HG02973 (cell line): ENCODE measurements around the gene ADM2.
"Not testable (repeated sequence)": the region's sequence is repeated elsewhere in the genome, so short reads cannot be mapped to it uniquely, and the experiment has no call there.

Source experiments
- ATAC-seq: cut with Tn5 transposase; IDR thresholded peaks from one replicate; pipeline ENCODE4 v1.9.1; 2021; ENCODE audit warnings: moderate library complexity; ENCODE audit not compliant: unreplicated experiment

The ADM2 gene, protein sequence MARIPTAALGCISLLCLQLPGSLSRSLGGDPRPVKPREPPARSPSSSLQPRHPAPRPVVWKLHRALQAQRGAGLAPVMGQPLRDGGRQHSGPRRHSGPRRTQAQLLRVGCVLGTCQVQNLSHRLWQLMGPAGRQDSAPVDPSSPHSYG

GRCh38 chr22:50481440-50482106 is at the start of gene ADM2:
Gene ADM2, plus strand, starts transcription at chr22:50481543. Its CDS starts 305 bp downstream, at chr22:50481848.
- no peak for ATAC-seq

- ATAC-seq: no peak
Measured at GRCh38 chr22:50432131-50432876, 49.0 kb upstream of the ADM2 start.

DNA sequence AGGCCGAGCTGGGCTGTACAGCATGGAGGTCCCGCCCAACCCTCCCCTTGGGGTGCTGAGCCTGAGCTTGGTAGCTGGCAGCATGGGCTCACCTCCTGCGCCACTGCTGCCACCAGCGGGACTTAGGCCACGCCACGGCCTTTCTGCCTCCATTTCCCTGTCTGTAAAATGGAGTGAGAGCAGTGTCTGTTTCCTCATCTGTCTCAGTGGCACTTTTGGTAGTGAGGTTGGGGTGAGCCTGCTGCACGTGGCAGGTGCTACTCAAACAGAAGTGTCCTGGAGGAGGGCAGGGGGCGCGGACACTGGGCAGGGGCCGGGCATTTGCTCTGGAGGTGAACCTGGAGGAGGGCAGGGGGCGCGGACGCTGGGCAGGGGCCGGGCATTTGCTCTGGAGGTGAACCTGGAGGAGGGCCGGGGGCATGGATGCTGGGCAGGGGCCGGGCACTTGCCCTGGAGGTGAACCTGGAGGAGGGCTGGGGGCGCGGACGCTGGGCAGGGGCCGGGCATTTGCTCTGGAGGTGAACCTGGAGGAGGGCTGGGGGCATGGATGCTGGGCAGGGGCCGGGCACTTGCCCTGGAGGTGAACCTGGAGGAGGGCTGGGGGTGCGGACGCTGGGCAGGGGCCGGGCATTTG is 48.3 kb upstream of the ADM2 start:
- not testable (repeated sequence) for ATAC-seq

DNA sequence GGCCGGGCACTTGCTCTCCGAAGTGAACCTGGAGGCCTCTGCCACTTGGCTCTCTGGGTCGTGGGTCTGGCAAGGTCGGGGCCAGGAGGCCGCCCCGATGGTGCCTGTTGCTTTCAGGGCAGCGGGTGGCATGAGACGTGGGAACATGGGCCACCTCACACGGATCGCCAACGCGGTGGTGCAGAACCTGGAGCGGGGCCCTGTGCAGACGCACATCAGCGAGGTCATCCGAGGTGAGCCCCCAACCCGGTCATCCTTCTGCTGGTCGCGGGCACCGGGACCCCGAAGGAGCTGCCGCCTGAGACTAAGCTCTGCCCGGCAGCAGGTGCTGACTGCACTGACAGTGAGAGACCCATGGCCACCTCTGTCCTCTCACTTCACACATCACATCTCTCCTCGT is 46.5 kb upstream of the ADM2 start:
- ATAC-seq: no peak

- ATAC-seq: no peak
Measured at GRCh38 chr22:50435291-50436014, 45.9 kb upstream of the ADM2 start.

DNA sequence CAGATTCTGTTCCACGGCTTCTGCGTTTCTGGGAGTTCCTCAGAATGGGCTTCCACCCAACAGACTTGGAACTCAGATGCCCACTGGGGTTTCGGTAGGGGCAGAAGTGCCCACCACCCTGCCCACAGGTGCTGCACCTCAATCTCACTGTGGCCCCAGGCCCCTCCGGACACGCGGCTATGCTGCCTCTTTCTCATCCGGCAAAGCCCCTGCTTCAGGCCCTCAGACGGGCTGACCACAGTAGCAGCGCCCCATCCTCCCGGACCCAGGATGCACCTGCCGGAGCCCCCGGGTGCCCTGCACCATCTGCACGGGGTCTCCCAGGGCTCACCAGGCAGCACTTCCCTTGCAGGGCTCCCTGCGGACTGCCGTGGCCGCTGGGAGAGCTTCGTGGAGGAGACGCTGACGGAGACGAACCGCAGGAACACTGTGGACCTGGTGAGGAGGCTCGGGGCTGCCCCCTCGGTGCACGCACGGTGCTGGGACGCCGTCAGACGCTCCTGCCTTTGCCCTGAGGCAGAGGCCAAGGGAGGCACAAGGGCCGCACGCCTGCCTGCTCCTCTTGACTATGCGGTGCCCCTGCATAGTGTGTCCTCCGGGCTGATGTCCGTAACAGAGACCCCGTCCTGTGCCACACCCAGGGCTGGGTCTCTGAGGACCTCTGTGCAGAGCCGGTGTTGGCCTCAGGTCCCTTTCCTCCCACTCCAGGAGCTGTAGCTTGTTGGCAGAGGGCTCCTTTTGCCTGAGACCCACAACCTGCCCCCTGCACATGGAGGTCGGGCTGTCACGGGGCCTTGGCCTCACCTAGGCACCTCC is 45.1 kb upstream of the ADM2 start:
- no peak for ATAC-seq

DNA sequence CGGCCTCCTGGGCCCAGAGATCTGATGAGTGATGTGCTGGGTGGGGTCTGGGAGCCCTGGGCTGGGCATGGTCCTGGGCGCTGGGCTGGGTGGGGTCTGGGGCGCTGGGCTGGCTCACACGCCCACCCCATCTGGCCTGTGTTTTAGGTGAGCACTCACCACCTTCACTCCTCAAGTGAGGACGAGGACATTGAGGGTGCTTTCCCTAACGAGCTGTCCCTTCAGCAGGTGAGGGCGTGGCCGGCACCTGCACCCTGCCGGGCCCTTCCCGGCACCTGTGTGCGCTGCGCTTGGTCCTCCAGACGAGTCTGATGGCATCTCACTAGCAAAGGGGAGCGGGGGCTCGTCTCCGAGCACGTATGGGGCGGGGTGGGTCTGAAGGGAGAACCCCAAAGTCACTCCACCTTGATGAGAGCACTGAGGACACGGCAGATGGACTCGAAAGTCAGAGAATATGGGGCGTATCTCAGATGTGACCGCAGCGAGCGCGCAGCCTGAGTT is 44.5 kb upstream of the ADM2 start:
- ATAC-seq: no peak

DNA sequence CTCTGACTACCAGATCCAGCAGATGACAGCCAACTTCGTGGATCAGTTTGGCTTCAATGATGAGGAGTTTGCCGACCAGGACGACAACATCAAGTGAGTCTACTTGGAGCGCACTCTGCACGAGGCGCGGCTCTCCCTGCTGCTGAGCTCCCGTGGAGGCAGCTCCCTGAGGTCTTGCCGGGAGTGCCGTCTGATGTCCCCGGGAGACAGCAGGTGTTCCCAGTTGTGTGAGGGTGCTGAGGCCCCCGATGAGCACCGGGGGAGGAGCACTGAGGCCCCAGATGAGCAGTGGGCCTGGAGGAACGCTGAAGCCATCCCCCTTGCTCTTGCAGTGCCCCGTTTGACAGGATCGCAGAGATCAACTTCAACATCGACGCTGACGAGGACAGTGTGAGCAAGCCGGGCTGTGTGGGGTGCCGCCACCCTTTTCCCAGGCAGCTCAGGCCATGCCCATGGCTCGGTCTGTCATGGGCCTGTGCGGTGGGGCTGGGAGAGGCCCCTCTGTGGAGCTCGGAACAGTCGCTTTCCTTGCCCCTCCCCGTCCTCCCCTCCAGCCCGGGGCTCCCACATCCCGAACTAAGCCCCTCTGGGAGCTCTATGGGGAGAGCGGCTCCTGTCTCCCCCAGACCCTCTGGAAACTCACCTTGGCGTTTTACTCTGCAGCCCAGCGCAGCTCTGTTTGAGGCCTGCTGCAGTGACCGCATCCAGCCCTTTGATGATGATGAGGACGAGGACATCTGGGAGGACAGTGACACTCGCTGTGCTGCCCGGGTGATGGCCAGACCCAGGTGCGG is 43.6 kb upstream of the ADM2 start:
- ATAC-seq: no peak

DNA sequence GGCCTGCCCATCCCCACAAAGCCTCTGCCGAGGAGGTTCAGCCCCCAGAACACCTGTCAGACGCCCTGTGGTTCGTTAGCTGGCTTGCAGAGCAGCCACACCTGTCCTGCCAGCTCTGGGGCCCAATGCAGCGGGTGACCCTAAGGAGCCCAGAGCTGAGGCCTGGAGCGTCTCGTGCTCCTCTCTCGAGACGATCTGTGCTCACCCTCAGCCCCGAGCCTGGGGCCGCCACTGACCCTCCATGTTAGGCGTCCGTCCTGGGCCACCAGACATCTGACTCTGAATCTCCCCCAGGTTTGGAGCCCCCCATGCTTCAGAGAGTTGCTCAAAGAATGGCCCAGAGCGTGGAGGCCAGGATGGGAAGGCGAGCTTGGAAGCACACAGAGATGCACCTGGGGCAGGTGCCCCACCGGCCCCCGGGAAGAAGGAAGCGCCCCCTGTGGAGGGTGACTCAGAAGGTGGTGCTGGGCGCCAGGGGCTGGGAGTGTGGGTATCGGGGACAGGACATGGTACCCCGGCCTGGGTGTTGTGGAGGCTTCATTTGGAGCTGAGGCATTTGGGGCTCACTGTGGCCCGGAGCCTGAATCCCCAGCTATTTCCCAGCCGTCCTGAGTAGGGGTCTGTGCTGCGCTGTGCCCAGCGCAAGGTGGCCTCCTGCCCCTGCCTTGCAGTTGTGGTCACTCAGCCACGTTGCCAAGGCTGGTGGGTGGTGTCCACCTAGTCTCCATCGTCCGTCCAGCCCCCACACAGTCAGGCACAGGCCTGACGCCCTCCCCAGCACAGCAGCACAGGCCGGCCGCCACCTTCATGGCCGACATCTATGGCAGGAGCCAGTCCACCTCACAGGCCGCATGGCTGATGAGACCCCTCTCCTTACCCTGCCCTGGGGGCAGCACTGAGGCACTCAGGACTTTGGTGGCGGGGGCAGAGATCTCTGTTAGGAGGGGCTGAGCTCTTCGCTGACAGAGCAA is 42.8 kb upstream of the ADM2 start:
- ATAC-seq: no peak

- no peak for ATAC-seq
Measured at GRCh38 chr22:50439314-50439870, 42.0 kb upstream of the ADM2 start.

- ATAC-seq: no peak
Measured at GRCh38 chr22:50439871-50440331, 41.4 kb upstream of the ADM2 start.

DNA sequence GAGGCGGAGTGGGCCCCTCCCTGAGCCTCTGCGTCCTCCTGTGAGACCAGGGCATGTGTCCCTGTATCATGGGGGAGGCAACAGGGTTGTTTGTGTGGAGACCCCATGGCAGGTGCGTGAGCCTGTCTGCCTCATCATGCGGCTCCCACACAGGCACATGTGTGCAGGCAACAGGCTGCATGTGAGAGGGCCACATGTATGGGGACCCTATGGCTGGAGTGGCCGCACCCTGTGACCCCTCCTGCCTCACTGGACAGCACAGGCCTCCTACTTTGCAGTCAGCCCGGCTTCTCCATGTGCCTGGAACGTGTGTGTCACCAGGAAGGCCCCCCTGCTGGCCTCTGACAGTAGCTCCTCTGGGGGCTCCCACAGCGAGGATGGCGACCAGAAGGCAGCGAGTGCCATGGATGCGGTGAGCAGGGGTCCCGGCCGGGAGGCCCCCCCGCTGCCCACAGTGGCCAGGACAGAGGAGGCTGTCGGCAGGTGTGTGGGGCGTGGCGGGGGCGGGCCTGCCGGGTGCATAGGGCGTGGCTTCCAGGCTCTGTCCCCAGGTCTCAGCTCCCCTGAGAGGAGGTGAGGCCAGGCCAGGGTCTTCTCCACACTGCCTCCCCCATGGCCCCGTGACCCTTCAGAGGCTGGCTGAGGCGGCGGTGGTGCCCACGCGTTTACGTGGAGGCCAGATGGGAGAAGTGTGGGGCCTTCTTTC is 40.6 kb upstream of the ADM2 start:
- ATAC-seq: no peak

GRCh38 chr22:50441428-50441993 is 39.8 kb upstream of the ADM2 start:
- no peak for ATAC-seq

DNA sequence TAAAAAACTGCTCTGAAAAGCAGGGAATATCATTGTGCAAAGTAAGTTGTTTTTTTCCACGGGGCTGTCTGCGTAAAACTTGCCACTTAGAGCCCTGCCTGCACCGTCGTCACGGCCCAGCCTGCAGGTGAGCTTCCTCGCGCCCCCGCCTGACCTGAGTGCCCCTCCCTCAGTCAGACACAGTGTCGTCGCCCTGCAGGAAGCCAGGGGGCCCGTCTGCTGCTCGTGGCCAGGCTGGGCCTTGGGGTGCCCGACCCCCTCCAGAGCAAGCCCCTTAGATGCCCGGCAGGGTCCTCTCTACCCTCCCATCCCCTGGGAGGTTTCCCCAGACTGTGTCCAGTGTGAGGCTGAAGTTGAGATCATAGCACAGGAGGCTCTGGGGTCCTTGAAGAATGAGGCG is 38.1 kb upstream of the ADM2 start:
- ATAC-seq: no peak

GRCh38 chr22:50443801-50444625 is 37.3 kb upstream of the ADM2 start:
- no peak for ATAC-seq

DNA sequence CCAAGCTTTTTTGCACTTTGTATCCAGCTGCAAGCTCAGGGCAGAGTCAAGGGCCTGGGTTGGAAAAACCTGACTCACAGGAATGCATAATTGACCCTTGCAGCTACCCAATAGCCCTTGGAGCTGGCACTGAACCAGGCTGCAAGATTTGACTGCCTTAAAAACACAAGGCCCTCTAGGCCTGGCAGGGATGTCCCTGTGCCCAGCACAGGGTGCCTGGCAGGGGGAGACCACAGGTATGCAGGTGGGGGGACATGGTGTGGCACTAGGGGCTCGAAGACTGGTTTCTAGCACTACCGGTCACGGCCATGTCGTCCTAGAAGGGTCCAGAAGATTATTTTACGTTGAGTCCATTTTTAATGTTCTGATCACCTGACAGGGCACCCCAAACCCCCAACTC is 36.7 kb upstream of the ADM2 start:
- ATAC-seq: no peak
